ENCODE results near the gene SLC7A5.
A peak's percentile ranks its signal among the peaks of the same experiment; 100 is the strongest.
"Not testable (repeated sequence)": the region's sequence is repeated elsewhere in the genome, so short reads cannot be mapped to it uniquely, and the experiment has no call there.

The SLC7A5 gene

GRCh38 chr16:87887931-87888330, 18.6 kb upstream of the SLC7A5 start:
- not testable (repeated sequence) for ATAC-seq

DNA sequence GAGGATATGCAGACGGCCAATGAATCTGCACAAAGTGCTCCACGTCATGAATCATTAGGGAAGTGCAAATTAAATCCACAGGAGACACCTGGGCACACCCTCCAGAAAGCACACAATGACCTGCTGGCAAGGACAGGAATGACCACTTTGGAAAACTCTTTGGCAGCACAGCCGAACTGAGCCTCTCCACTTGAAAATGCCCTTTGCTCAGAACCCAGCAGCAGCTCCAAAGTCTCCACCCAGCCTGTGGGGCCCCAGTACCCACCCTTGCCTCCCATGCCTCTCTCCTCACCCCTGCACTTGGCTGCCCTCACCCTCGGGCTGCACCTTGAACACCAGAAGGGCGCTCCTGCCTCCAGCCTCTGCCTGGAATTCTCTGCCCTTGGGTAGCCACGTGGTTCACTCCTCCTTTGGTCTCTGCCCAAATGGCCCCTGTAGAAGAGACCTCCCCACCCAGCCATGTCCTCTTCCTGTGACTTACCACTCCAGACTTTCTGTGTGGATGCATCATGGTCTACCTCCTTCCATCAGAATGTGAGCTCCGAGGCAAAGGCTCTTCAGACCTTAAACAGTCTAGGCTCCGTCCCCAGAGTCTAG, 16.2 kb upstream of the SLC7A5 start:
- not testable (repeated sequence) for ATAC-seq

GRCh38 chr16:87882436-87883019, 13.2 kb upstream of the SLC7A5 start:
- no peak for ATAC-seq

DNA sequence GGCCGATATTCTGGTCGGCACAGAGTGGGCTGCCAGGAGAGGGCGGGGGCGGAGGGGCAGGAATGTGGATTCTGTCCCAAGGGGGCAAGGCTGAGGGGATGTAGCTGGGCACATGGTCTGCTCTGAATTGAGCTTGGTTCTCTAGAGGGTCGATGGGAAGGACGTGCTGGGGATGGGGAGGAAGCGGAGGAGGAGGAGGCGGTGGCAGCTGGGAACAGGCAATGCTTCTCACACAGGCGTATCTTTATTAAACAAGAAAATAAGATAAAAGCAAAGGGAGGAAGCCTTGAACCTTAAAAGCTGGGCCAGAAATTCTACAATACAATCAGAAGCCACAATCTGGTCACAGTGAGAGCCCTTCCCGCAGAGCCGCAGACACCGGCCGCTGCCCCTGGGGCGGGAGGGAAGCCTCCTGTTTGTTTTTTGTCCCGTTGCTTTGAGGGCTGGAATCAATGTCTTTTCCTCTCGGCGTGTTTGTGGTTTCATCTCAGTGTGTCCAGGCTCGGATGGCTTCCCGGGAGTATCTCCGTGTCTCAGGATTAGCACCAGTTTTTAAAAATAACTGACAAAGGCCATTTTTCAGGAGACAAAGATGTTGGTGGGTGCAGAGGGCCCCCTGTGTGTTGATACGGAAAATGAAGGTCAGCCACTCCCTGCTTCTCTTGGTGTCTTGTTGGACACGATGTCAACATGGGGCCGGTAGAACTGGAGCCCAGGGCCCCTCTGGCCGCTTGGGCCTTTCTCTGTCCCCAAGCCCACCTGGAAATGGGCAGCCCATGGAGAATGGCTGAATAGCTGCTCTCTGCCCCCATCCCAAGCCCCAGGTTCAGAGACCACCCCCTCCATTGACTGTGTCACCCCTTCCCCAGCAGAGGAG, 12.3 kb upstream of the SLC7A5 start:
- ATAC-seq, result no peak

DNA sequence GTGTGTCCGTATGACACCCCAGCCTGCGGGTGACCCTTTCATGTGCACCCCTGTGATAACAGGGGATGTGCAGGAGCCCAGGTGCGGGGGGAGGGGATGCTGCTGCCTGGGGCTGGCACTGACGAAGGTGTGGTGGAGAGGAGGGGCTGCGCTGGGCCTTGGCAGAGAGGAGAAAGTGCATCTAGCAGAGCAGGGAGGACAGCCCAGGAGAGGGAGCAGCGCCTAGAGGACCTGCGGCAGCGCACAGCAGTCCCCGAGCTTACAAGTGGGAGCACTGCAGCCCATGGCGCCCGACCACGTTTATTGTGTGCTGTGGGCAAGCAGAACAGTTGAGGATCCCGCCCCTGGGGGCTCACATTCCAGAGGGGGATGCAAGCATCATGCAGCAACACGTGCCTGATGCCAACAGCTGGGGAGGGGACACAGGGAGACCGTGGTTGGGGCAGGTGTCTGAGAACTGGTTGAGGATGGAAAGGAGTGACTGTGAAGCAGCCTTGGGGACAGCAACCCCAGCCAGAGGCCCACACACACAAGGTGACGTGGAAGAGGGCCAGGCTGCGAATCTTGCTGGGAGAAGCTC, 10.9 kb upstream of the SLC7A5 start:
- no peak for ATAC-seq

DNA sequence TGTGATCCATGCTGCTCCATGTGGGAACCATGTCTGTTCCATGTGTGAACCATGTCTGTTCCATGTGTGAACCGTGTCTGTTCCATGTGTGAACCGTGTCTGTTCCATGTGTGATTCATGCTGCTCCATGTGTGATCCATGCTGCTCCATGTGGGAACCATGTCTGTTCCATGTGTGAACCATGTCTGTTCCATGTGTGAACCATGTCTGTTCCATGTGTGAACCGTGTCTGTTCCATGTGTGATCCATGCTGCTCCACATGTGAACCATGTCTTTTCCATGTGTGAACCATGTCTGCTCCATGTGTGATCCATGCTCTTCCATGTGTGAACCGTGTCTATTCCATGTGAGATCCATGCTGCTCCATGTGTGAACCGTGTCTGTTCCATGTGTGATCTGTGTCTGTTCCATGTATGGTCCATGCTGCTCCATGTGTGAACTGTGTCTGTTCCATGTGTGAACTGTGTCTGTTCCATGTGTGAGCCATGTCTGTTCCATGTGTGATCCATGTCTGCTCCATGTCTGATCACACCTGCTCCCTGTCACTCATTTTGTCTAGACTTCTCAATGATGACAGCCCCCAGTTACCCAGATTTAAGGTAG, 10.2 kb upstream of the SLC7A5 start:
- not testable (repeated sequence) for ATAC-seq

GRCh38 chr16:87878704-87879103, 9.4 kb upstream of the SLC7A5 start:
- no peak for ATAC-seq

DNA sequence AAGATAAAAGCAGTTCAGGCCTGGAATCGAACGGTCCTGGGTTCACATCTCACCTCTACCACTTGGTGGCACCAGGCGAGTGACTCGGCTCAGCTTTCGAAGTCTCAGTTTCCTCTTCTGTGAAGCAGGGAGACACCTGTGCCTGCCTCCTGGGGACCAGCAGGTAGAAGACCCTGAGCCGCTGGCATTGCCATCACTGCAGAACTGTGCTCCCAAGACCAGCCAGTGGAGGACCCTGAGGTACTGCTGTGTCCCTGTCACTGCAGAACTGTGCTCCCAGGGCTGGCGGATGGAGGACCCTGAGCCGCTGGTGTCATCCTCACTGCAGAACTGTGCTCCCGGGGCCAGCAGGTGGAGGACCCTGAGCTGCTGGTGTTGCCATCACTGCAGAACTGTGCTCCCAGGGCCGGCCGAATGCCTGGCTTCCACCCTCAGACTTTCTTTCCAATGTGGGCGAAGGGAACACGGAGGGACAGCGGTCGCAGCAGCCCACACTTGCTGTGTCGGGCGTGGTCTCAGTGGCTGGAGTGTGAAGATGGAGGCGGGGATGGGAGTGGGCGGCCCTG, 8.7 kb upstream of the SLC7A5 start:
- no peak for ATAC-seq

- peak; percentile 84 to 85 for ATAC-seq
Measured at GRCh38 chr16:87874639-87875427, 5.5 kb upstream of the SLC7A5 start.

- not testable (repeated sequence) for ATAC-seq
Measured at GRCh38 chr16:87870418-87871291, 1.3 kb upstream of the SLC7A5 start.

DNA sequence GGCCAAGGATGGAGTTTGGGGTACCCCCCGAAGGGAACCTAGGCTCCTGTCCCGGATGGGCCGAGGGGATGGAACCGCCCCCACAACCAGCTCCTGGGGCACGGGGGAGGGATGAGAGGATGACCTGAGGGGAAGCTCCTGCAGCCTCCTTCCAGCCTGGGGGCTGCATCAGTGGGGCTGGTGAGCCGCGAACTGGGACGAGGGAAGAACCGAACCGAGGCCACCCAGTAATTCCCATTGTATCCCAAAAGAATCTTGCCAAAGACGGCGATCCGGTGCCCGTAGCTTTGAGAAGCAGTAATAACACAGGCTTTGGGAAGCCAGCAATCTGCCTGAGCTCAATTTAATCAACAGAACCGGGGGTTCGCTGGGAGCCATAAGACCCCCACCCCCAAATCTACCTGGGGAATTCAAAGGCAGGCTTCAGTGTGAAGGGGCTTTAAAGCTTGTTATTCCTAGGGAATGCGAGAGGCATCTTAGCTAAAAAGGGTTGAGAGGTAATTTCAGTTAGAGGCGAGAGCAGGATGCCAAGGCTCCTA, 641 bp upstream of the SLC7A5 start:
- not testable (repeated sequence) for ATAC-seq

DNA sequence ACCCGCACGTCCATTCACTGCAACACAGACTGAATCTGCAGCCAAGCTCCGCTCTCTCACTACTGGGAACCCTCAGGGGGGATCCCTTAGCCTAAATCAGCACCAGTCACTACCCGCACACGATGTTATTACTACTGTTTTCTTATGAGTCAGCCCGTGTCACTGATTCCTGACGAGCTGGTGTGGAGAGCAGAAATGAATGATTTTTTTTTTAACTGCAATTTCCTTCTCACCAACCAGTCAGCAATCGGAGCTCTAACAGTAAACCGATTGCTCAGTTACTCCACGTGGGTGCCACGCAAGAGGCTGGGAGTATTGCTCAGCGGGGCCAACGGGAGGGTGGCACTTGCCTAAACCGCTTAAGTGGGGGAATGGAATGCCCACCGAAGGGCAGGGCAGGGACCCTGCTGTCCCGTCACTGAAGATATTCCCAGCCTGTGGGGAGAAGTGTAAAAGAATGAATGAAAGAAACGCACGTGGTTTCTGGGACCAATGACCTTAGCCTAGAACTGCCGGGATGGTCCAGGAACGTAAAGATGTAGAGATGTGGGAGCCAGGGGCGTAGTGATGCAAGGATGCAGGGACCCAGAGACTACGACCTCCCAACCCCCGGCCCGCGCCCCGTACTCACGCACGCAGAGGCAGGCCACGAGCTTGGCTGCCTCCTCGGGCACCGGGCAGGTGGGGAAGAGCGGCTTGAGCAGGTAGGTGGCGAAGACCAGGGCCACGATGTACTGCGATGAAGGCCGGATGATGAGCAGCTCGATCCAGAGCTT, 865 bp downstream of the SLC7A5 start:
- ATAC-seq, result peak; percentile 72 to 74

DNA sequence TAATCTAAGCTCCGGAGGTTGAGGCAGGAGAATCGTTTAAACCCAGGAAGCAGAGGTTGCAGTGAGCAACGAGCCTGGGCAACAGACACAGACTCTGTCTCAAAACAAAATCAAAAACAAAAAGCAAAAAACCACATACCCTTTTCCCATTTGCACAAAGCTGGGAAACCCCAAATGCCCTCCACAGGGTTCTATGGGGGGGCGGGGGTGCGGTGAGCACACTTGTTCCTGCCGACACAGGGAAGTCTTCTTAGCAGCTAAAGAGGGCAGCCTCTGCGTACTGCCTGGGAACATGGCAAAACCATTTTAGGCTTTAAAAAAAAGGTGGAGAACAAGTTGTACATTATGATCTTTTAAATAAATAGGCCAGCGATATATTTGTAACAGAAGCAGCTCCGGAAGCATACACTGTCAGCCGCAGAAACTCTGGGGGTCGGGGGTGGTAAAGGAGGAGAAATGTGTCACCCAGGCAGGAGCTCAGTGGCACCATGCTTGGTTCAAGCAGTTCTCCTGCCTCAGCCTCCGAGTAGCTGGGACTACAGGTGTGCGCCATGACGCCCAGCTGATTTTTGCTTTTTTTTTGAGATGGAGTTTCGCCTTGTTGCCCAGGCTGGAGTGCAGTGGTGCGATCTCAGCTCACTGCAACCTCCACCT, 3.3 kb downstream of the SLC7A5 start:
- ATAC-seq, result not testable (repeated sequence)

GRCh38 chr16:87864331-87864989, 4.8 kb downstream of the SLC7A5 start:
- ATAC-seq, result no peak

DNA sequence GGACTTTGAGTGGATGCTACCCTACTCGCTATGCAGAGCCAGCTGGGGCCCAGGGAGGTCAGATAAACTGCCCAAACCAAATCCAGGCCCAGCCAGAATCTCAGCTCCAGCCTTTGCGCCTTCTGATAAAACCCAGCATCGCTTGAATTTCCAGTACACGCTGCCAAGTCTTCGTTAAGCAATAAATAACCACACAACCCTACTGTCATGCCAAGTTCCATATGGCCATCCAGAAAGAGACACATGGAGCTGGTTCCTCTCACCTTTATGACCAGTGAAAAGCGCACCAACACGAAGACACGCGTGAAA, 6.0 kb downstream of the SLC7A5 start:
- not testable (repeated sequence) for ATAC-seq

DNA sequence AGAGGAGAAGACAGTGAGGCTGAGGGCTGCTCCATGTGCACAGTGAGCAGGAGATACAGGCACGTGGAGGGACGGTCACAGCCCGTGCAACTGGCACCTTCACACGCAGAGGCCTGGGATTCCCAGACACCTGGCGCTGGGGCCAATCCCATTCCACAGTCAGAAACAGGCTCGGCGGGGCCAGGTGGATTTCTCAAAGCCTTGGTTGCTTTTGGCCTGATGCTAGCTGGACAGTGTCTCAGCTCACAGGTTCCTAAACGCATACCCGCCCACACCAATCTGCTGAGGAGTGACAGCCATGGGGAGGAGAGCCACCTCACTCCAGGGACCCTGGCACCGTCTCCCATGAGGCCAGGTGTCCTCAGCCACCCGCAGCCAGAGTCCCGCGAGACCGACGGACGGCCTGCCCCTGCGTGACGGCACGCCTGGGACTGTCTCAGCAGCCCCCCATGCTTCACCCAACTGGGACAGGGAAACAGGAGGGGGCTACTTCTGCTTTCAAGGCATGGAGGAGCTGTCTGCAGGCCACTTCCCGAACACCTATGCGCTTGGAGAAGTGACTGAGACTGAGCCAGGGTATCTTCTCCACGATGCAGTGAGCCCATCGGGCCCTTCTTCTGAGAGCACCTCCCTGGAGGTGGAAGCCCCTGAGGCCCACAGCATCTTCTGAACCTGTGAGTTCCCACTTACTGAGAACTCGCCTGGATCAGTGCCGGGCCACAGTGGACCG, 6.5 kb downstream of the SLC7A5 start:
- not testable (repeated sequence) for ATAC-seq

- not testable (repeated sequence) for ATAC-seq
Measured at GRCh38 chr16:87861300-87862099, 7.8 kb downstream of the SLC7A5 start.

All from activated CD4-positive, CD25-positive, alpha-beta regulatory T cell treated with anti-CD3 and anti-CD28 coated beads, Interleukin-2, amount 50 U/mL, for 24 hours (primary cell).